Heart right ventricle (tissue), 16 donors: ENCODE data around the gene FAM217A. TPM values are rescaled to one million over a fixed set of nuclear protein-coding genes. Genes with fewer than 3 reads are reported as not detected.
A peak's percentile ranks its signal among the peaks of the same experiment; 100 is the strongest.

Source experiments
- ATAC-seq, 8 donors: fragments of 200-7000 bp; cut with Tn5 transposase; one replicate each; pipeline ENCODE4 v1.9.1; 2020; ENCODE audit warnings: mild to moderate bottlenecking in 8 of 8, moderate library complexity in 8 of 8, moderate number of reproducible peaks in 1 of 8
- DNase-seq, 2 donors: peaks; one replicate each; pipeline ENCODE4 v3.0.0-alpha.2; 2020
- H3K27ac ChIP-seq, 10 donors: fragments of 200-600 bp; sonication (generic) in 2 of 10; one replicate each; pipeline versions ENCODE4 v1.5.0 to v1.8.0; 2020 to 2022; ENCODE audit warnings: mild to moderate bottlenecking in 3 of 10
- H3K27me3 ChIP-seq, 7 donors: fragments of 200-600 bp; one replicate each; pipeline ENCODE4 v1.8.0; 2021 to 2022; ENCODE audit warnings: mild to moderate bottlenecking in 2 of 7
- H3K36me3 ChIP-seq, 9 donors: fragments of 200-600 bp; sonication (generic) in 1 of 9; one replicate each; pipeline versions ENCODE4 v1.5.0 to v1.8.0; 2020 to 2022; ENCODE audit warnings: mild to moderate bottlenecking in 2 of 9
- H3K4me1 ChIP-seq, 9 donors: fragments of 200-600 bp; sonication (generic) in 1 of 9; one replicate each; pipeline versions ENCODE4 v1.5.0 to v1.8.0; 2020 to 2022; ENCODE audit warnings: mild to moderate bottlenecking in 4 of 9
- H3K4me3 ChIP-seq, 10 donors: fragments of 200-600 bp; sonication (generic) in 2 of 10; one replicate each; pipeline versions ENCODE4 v1.5.0 to v1.8.0; 2020 to 2022; ENCODE audit warnings: mild to moderate bottlenecking in 7 of 10, moderate library complexity in 2 of 10
- H3K9me3 ChIP-seq, 11 donors: fragments of 200-600 bp in 10 of 11; sonication (generic) in 2 of 11; one replicate each; pipeline versions ENCODE4 v1.5.0 to v1.8.0; 2013 to 2022; ENCODE audit warnings: mild to moderate bottlenecking in 2 of 11, control low read depth in 1 of 11, moderate library complexity in 1 of 11
- CTCF ChIP-seq, 9 donors: fragments of 200-600 bp; sonication (generic) in 2 of 9; IDR thresholded peaks; one replicate each; pipeline versions ENCODE4 v1.5.0 to v1.8.0; 2021 to 2022; ENCODE audit warnings: antibody characterized with exemption in 9 of 9, mild to moderate bottlenecking in 5 of 9, moderate library complexity in 1 of 9
- WGBS, 2 donors: extraction: QIAGEN DNeasy Blood & Tissue Kit; methylation state at CpG; one replicate each; pipeline ENCODE4 v1.1.7; 2013; ENCODE audit warnings: inconsistent platforms in 1 of 2; 5-methylcytosine and 5-hydroxymethylcytosine counted together
- intact Hi-C, 10 donors: fragments of 100-400 bp; cut with DNase I; formaldehyde crosslinking; loops; one replicate each; pipeline versions ENCODE4 v1.11.1 to v1.14.2; 2022
- polyA plus RNA-seq, 2 donors: library from polyadenylated mRNA; stranded (reverse); fragments of 200-250 nt; gene quantifications; one replicate each; pipeline ENCODE4 v1.2.3, GENCODE V29; 2013
- total RNA-seq, 10 donors: library from RNA; stranded (reverse); fragmentation: NEBNext Ultra II Directional in 3 of 10; extraction: Animal tissue kit (Norgen Biotek cat#: 25700) in 3 of 10; gene quantifications; one replicate each; pipeline versions ENCODE4 v1.2.1 to v1.2.4, GENCODE V29; 2021 to 2023
- donor health status: Arrhythmogenic right ventricular cardiomyopathy.
- donor health status: ischemic (EF 13 %, LVEDD 7.1; RV severe dilation, severe dysfunction).
- donor health status: healthy with polysubstance abuse.
- donor health status: DM: no; HTN: yes; CAD: no.
- donor health status: DM: no; HTN: no; CAD: no.
- donor health status: ischemic (EF 25% LVEDD 6.9; RV normal size, moderate dysfunction).
- donor health status: ischemic (EF 25% LVEDD 5.7; RV mildly dilated, moderate dysfunction).
- donor health status: healthy.
- donor health status: DM: yes; HTN: yes; CAD: no.
- donor health status: Ischemic cardiomyopathy.
- donor health status: ischemic (EF 35%, LVEDD 5.7; RV mildly dilated, moderate dysfunction).
- donor health status: nonischemic (EF 11% LVEDD 7.7; RV severe dilation, severe dysfunction).
- donor health status: DM: yes; HTN: yes; CAD: no.
- donor health status: PGD.
- donor health status: ischemic (EF 29% LVEDD 5.4; RV normal size, mild dysfunction).
- donor health status: nonischemic (EF 23%, LVEDD 6.1; RV moderate dilation, normal function).

Gene FAM217A
- total and polyA plus RNA-seq, 12 donors, result not detected

DNA sequence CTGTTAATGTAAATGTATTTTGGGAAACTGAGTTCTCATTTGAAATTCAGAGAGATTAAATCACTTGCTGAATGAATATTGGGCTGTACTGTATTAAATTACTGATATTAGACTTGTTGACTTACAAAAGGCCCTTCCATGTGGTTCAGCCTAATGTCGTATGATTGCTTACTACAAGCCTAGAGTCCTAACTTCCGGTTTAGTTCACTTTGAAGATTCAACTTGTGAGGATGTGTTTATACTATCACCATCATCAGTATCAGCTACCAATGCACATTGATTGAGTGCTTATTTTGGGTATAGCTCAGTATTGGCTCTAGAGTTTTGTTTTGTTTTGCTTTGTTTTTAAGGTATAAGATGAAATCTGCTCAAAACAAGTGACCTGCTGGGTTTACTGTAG lies 48.3 kb downstream of the FAM217A start:
- Histone ChIP-seq H3K27me3 (no peaks in the 10 kb centered on the region), H3K9me3 (no peaks in the 10 kb centered on the region), H3K27ac (no peak overlapping the region), H3K4me1 (peaks cover 5 to 61% (median 45%) of the 10 kb centered on the region in 9 donors), H3K36me3 (peaks cover 0 to 51% (median 10%) of the 10 kb centered on the region in 9 donors), H3K4me3 (no peak overlapping the region)
- no peak for DNase-seq
- intact Hi-C loops, result no loop called here
- ATAC-seq, result no peak
- 74 to 75% methylated on average over 2 of the region's 2 CpGs for WGBS, 2 donors
- TF ChIP-seq CTCF (IDR thresholded peaks at IDR 0.05), result no peak

GRCh38 chr6:4029687-4030086 lies 49.2 kb downstream of the FAM217A start:
- Histone ChIP-seq H3K9me3 (no peaks in the 10 kb centered on the region), H3K4me1 (peaks cover 9 to 70% (median 54%) of the 10 kb centered on the region in 9 donors), H3K4me3 (no peak overlapping the region), H3K27ac (no peak overlapping the region), H3K27me3 (no peaks in the 10 kb centered on the region), H3K36me3 (peaks cover 0 to 45% (median 10%) of the 10 kb centered on the region in 9 donors)
- no peak for TF ChIP-seq CTCF (IDR thresholded peaks at IDR 0.05)
- DNase-seq (no peak), ATAC-seq (no peak)
- 92 to 93% methylated on average over 7 of the region's 7 CpGs for WGBS, 2 donors
- intact Hi-C loops, result no loop called here

DNA sequence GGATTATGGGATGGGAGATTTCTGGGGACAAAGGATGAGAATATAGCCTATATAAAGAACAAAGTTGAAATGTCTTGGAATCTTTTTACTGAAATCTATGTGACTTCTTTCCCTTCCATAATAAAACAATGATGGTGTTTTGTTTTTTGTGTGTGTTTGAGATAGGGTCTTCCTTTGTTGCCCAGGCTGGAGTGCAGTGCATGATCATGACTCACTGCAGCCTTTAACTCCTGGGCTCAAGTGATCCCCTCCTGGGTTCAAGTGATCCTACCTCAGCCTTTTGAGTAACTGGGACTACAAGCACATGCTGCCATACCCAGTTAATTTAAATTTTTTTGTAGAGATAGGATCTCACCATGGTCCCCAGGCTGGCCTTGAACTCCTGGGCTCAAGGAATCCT lies 50.9 kb downstream of the FAM217A start:
- H3K4me3 ChIP-seq, result no peak overlapping the region
- intact Hi-C loops, result no loop called here
- H3K9me3 ChIP-seq, result no peaks in the 10 kb centered on the region
- no peaks in the 10 kb centered on the region for H3K27me3 ChIP-seq
- TF ChIP-seq CTCF (IDR thresholded peaks at IDR 0.05), result no peak
- ATAC-seq (peak in 3 of 8 donors; percentile 14 to 28 (median 18)), DNase-seq (no peak)
- no peak overlapping the region for H3K27ac ChIP-seq
- H3K36me3 ChIP-seq, result peaks cover 0 to 30% (median 10%) of the 10 kb centered on the region in 9 donors
- H3K4me1 ChIP-seq, result peaks cover 11 to 71% (median 62%) of the 10 kb centered on the region in 9 donors

DNA sequence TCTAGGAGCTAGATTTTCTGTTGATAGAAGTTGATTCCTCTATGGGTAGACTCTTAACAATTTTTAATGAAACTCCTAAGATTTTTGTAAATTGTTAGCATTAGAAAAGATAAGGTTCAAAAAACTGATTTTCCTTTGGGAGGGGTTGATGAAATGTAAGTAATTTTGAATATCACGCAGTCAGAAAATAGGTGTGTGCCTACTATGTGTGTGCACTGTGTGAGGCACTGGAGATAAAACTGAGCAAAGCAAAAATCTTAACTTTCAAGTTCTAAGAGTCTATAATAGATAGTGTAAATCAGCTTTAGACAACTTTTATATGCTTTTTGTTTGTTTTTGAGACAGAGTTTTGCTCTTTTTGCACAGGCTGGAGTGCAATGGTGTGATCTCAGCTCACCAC lies 53.3 kb downstream of the FAM217A start:
- peaks cover 11 to 72% (median 63%) of the 10 kb centered on the region in 9 donors for H3K4me1 ChIP-seq
- WGBS, 2 donors, result 95 to 100% methylated on average over 1 of the region's 1 CpG
- ATAC-seq (no peak), DNase-seq (no peak)
- intact Hi-C loops, result no loop called here
- H3K9me3 ChIP-seq, result no peaks in the 10 kb centered on the region
- no peak overlapping the region for H3K4me3 ChIP-seq
- H3K27ac ChIP-seq, result no peak overlapping the region
- no peaks in the 10 kb centered on the region for H3K27me3 ChIP-seq
- peaks cover 0 to 7% (median 0%) of the 10 kb centered on the region in 9 donors for H3K36me3 ChIP-seq
- no peak for TF ChIP-seq CTCF (IDR thresholded peaks at IDR 0.05)
